ENCODE data around the gene ASTN2.

- TF ChIP-seq, protein P1, sequence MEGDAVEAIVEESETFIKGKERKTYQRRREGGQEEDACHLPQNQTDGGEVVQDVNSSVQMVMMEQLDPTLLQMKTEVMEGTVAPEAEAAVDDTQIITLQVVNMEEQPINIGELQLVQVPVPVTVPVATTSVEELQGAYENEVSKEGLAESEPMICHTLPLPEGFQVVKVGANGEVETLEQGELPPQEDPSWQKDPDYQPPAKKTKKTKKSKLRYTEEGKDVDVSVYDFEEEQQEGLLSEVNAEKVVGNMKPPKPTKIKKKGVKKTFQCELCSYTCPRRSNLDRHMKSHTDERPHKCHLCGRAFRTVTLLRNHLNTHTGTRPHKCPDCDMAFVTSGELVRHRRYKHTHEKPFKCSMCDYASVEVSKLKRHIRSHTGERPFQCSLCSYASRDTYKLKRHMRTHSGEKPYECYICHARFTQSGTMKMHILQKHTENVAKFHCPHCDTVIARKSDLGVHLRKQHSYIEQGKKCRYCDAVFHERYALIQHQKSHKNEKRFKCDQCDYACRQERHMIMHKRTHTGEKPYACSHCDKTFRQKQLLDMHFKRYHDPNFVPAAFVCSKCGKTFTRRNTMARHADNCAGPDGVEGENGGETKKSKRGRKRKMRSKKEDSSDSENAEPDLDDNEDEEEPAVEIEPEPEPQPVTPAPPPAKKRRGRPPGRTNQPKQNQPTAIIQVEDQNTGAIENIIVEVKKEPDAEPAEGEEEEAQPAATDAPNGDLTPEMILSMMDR (IDR thresholded peaks at IDR 0.05; ENCODE audit: low read length) = no peak
- no peak for TF ChIP-seq EZH2phosphoT487 (IDR thresholded peaks at IDR 0.05; ENCODE audit: low read length)
- no peak for TF ChIP-seq EZH2 (optimal IDR thresholded peaks at IDR 0.05; ENCODE audit: low read depth, low read length)
These were observed 319.8 kb downstream of the ASTN2 start for GRCh38 chr9:117095081-117095480.

Data from MM.1S (cell line).